Ascending aorta (tissue), 2 donors: ENCODE measurements around the gene RASD2. TPM values are rescaled to one million over a fixed set of nuclear protein-coding genes. Genes with fewer than 3 reads are reported as not detected.

Experiments used
- DNase-seq, 2 donors: peaks; one replicate each; pipeline ENCODE4 v3.0.0-alpha.2; 2019; ENCODE audit warnings: low spot score in 2 of 2
- H3K27ac ChIP-seq, 2 donors: fragments of 200-600 bp; sonication (generic); one replicate each; pipeline ENCODE4 v1.5.1; 2016 to 2017; ENCODE audit warnings: mild to moderate bottlenecking in 1 of 2
- H3K27me3 ChIP-seq: fragments of 200-600 bp; sonication (generic); one replicate; pipeline ENCODE4 v1.5.1; 2017
- H3K36me3 ChIP-seq, 2 donors: fragments of 200-600 bp; sonication (generic); one replicate each; pipeline ENCODE4 v1.5.1; 2016
- H3K4me1 ChIP-seq, 2 donors: fragments of 200-600 bp; sonication (generic); one replicate each; pipeline ENCODE4 v1.5.1; 2016 to 2017; ENCODE audit warnings: mild to moderate bottlenecking in 1 of 2
- H3K4me3 ChIP-seq, 2 donors: fragments of 200-600 bp; sonication (generic); one replicate each; pipeline ENCODE4 v1.5.1; 2016 to 2017; ENCODE audit warnings: mild to moderate bottlenecking in 1 of 2
- H3K9me3 ChIP-seq, 2 donors: fragments of 200-600 bp; sonication (generic); one replicate each; pipeline ENCODE4 v1.5.1; 2016
- intact Hi-C: fragments of 100-400 bp; cut with DNase I; formaldehyde crosslinking; loops from one replicate; pipeline ENCODE4 v1.15.1; 2023
- total RNA-seq: library from RNA; depleted of rRNA; stranded (reverse); fragments of >200 nt; gene quantifications from one replicate; pipeline ENCODE4 v1.1.0, GENCODE V29; 2016
- TF ChIP-seq, protein P1 (sequence below), 3 experiments: fragments of 200-600 bp in 2 of 3; fragments of 450-650 bp in 1 of 3; sonication (generic) in 2 of 3; IDR thresholded peaks; one replicate each; pipeline ENCODE4 v1.5.1; 2016 to 2019; ENCODE audit warnings: antibody characterized with exemption in 3 of 3, mild to moderate bottlenecking in 1 of 3, moderate library complexity in 1 of 3

The RASD2 gene
- total RNA-seq, 1 donor from 2014 or later: 6.6 TPM

DNA sequence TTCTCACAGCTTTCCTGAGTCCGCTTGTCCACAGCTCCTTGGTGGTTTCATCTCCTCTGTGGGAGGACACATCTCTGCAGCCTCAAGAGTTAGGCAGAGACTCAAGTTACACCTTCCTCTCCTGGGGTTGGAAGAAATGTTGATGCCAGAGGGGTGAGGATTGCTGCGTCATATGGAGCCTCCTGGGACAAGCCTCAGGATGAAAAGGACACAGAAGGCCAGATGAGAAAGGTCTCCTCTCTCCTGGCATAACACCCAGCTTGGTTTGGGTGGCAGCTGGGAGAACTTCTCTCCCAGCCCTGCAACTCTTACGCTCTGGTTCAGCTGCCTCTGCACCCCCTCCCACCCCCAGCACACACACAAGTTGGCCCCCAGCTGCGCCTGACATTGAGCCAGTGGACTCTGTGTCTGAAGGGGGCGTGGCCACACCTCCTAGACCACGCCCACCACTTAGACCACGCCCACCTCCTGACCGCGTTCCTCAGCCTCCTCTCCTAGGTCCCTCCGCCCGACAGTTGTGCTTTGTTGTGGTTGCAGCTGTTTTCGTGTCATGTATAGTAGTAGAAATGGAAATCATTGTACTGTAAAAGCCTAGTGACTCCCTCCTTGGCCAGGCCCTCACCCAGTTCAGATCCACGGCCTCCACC lies 11.7 kb downstream of the RASD2 start:
- H3K4me3 ChIP-seq: no peak overlapping the region
- DNase-seq: no peak
- H3K4me1 ChIP-seq: peaks cover 0 to 2% of the 10 kb centered on the region in 2 donors
- intact Hi-C loops: no loop called here
- TF ChIP-seq, protein P1, sequence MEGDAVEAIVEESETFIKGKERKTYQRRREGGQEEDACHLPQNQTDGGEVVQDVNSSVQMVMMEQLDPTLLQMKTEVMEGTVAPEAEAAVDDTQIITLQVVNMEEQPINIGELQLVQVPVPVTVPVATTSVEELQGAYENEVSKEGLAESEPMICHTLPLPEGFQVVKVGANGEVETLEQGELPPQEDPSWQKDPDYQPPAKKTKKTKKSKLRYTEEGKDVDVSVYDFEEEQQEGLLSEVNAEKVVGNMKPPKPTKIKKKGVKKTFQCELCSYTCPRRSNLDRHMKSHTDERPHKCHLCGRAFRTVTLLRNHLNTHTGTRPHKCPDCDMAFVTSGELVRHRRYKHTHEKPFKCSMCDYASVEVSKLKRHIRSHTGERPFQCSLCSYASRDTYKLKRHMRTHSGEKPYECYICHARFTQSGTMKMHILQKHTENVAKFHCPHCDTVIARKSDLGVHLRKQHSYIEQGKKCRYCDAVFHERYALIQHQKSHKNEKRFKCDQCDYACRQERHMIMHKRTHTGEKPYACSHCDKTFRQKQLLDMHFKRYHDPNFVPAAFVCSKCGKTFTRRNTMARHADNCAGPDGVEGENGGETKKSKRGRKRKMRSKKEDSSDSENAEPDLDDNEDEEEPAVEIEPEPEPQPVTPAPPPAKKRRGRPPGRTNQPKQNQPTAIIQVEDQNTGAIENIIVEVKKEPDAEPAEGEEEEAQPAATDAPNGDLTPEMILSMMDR (IDR thresholded peaks at IDR 0.05): no peak
- H3K27me3 ChIP-seq: no peaks in the 10 kb centered on the region
- H3K9me3 ChIP-seq: no peaks in the 10 kb centered on the region
- no peak overlapping the region for H3K27ac ChIP-seq
- H3K36me3 ChIP-seq: peaks cover 3 to 6% of the 10 kb centered on the region in 2 donors

DNA sequence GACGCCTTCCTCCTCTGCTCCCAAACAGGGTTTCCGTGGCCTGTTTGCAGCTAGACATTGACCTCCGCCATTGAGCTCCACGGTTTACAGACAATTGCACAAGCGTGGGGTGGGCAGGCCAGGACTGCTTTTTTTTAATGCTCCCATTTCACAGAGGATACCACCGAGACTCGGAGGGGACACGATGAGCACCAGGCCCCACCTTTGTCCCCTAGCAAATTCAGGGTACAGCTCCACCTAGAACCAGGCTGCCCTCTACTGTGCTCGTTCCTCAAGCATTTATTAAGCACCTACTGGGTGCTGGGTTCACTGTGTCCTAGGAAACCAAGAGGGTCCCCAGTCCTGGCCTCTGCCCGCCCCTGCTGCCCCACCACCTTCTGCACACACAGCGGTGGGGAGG lies 12.2 kb downstream of the RASD2 start:
- Histone ChIP-seq H3K4me1 (peaks cover 0 to 2% of the 10 kb centered on the region in 2 donors), H3K9me3 (no peaks in the 10 kb centered on the region), H3K27me3 (no peaks in the 10 kb centered on the region), H3K27ac (no peak overlapping the region), H3K4me3 (no peak overlapping the region), H3K36me3 (peaks cover 3 to 6% of the 10 kb centered on the region in 2 donors)
- intact Hi-C loops: no loop called here
- DNase-seq: no peak
- TF ChIP-seq, protein P1 (IDR thresholded peaks at IDR 0.05): no peak

DNA sequence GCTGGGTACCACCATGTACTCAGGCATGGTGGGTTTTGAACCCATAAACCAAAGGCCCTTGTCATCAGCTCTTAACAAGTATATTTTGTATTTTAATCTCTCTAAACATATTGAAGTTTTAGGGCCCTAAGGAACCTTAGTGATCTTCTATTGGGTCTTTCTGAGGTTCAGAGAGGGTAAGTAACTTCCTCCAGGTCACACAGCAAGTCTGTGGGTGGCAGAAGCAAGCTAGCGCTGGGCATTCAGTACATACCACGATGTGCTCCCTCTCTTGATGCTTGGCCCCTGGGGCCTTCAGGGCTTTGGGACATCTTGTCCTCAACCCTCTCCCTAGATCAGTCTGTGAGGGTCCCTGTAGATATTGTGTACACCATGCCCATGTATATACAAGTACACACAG lies 12.7 kb downstream of the RASD2 start:
- TF ChIP-seq, protein P1 (IDR thresholded peaks at IDR 0.05): no peak
- intact Hi-C loops: no loop called here
- Histone ChIP-seq H3K27ac (no peak overlapping the region), H3K4me1 (peaks cover 0 to 2% of the 10 kb centered on the region in 2 donors), H3K9me3 (no peaks in the 10 kb centered on the region), H3K36me3 (peaks cover 3 to 6% of the 10 kb centered on the region in 2 donors), H3K27me3 (no peaks in the 10 kb centered on the region), H3K4me3 (no peak overlapping the region)
- no peak for DNase-seq

DNA sequence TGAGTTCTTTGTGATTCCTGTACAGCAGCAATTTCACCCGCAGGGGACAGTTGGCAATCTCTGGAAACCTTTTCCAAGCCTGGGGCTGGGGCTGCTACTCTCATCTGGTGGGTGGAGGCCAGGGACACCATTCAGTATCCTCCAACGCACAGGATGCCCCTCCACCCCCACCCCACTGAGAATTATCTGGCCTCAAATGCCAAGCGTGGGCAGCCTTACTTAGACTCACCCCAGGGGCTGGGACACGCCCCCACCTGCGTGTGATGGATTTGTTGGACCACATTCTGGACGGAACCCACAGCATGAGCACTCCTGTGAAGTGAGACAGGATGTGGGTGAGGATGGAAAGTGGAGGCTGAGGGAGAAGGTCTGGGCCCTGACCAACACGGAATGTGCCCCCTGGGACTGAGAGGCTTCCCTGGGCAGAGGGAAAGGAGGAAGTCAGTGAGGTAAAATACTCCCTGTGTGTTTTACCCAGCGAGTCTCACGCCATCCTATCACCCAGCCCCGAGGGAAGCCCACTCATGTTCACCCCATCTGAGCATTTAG lies 13.7 kb downstream of the RASD2 start:
- intact Hi-C loops: no loop called here

DNA sequence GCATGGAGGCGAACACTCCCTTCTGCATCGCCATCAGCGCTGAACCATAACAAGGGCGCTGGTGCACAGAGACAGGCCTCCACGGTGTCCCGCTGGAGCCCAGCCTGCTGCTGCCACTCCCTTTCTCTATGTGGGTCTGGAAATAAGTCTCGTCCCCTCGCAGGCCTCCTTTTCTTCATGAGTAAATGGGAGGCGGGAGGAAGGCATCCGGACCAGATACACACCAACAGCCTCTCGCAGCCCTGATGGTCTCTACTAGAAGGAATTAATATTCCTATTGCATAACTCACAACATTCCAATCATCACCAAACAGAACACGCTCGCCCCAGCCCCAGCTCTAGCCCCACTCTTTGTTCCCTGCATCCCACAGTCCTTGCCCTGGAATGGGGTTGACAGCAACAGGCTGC lies 14.9 kb downstream of the RASD2 start:
- peaks cover 3 to 6% of the 10 kb centered on the region in 2 donors for H3K36me3 ChIP-seq
- no peak for DNase-seq
- H3K4me1 ChIP-seq: no peaks in the 10 kb centered on the region
- H3K27ac ChIP-seq: no peak overlapping the region
- TF ChIP-seq, protein P1 (IDR thresholded peaks at IDR 0.05): no peak
- no peaks in the 10 kb centered on the region for H3K27me3 ChIP-seq
- H3K4me3 ChIP-seq: no peak overlapping the region
- intact Hi-C loops: no loop called here
- no peaks in the 10 kb centered on the region for H3K9me3 ChIP-seq

More for the DNA sequence above, 13.7 kb downstream of the RASD2 start:
- Histone ChIP-seq H3K4me3 (no peak overlapping the region), H3K36me3 (peaks cover 3 to 6% of the 10 kb centered on the region in 2 donors), H3K27me3 (no peaks in the 10 kb centered on the region), H3K9me3 (no peaks in the 10 kb centered on the region), H3K4me1 (peaks cover 0 to under 1% of the 10 kb centered on the region in 2 donors), H3K27ac (no peak overlapping the region)
- no peak for DNase-seq
- TF ChIP-seq, protein P1 (IDR thresholded peaks at IDR 0.05): no peak
